SK-N-MC (cell line): ENCODE data around the gene MAGEF1.

Experiments used
- DNase-seq: peaks from one replicate; pipeline ENCODE4 v3.0.0-alpha.2; 2011; ENCODE audit warnings: low read depth, low spot score
- H3K27ac ChIP-seq: fragments of 200-600 bp; sonication (generic); 2 replicates; pipeline ENCODE4 v1.5.1; 2016; ENCODE audit warnings: mixed run types
- H3K36me3 ChIP-seq: fragments of 200-600 bp; sonication (generic); 2 replicates; pipeline ENCODE4 v1.6.1; 2017; ENCODE audit warnings: antibody characterized with exemption, low read length, mixed read lengths; ENCODE audit not compliant: insufficient read depth
- H3K4me3 ChIP-seq: fragments of 200-600 bp; sonication (generic); 2 replicates; pipeline ENCODE4 v1.5.1; 2016
- H3K9ac ChIP-seq: fragments of 200-600 bp; sonication (generic); 2 replicates; pipeline ENCODE4 v1.8.0; 2017; ENCODE audit warnings: mixed run types, mixed read lengths; ENCODE audit not compliant: insufficient read length
- H3K9me3 ChIP-seq: fragments of 200-600 bp; sonication (generic); 2 replicates; pipeline ENCODE4 v1.6.1; 2017; ENCODE audit warnings: low read depth, mild to moderate bottlenecking, antibody characterized with exemption, low read length, moderate library complexity, mixed read lengths
- EZH2 ChIP-seq: fragments of 200-600 bp; sonication (generic); IDR thresholded peaks from one replicate; pipeline ENCODE4 v1.6.1; 2017; ENCODE audit warnings: antibody characterized with exemption
- FOXP2 ChIP-seq: optimal IDR thresholded peaks from 2 replicates; pipeline ENCODE3; 2011; ENCODE audit warnings: mild to moderate bottlenecking, moderate library complexity; ENCODE audit not compliant: insufficient read depth; ENCODE audit errors: extremely low read length, control extremely low read depth
- POLR2AphosphoS5 ChIP-seq: IDR thresholded peaks from 2 replicates; pipeline ENCODE4 v1.6.1; 2012; ENCODE audit warnings: mild to moderate bottlenecking, low read depth, low read length, borderline replicate concordance

MAGEF1 gene

GRCh38 chr3:184682671-184683070 is 29.2 kb downstream of the MAGEF1 start:
- H3K4me3 ChIP-seq = no peak overlapping the region
- TF ChIP-seq FOXP2 = no peak
- TF ChIP-seq POLR2AphosphoS5 = no peak
- no peak for TF ChIP-seq EZH2
- H3K9ac ChIP-seq = no peak overlapping the region
- no peaks in the 10 kb centered on the region for H3K9me3 ChIP-seq
- H3K27ac ChIP-seq = no peak overlapping the region
- DNase-seq = no peak
- no peaks in the 10 kb centered on the region for H3K36me3 ChIP-seq

GRCh38 chr3:184680385-184681345 is 31.2 kb downstream of the MAGEF1 start:
- peak overlapping the region; percentile 53 for H3K27ac ChIP-seq
- H3K9ac ChIP-seq = no peak overlapping the region
- no peaks in the 10 kb centered on the region for H3K9me3 ChIP-seq
- peak overlapping the region; percentile 2; the same call in 1 of the 2 replicates for H3K4me3 ChIP-seq
- peak; percentile 50 for DNase-seq
- H3K36me3 ChIP-seq = no peaks in the 10 kb centered on the region
- TF ChIP-seq FOXP2 = no peak
- no peak for TF ChIP-seq POLR2AphosphoS5
- TF ChIP-seq EZH2 = no peak

DNA sequence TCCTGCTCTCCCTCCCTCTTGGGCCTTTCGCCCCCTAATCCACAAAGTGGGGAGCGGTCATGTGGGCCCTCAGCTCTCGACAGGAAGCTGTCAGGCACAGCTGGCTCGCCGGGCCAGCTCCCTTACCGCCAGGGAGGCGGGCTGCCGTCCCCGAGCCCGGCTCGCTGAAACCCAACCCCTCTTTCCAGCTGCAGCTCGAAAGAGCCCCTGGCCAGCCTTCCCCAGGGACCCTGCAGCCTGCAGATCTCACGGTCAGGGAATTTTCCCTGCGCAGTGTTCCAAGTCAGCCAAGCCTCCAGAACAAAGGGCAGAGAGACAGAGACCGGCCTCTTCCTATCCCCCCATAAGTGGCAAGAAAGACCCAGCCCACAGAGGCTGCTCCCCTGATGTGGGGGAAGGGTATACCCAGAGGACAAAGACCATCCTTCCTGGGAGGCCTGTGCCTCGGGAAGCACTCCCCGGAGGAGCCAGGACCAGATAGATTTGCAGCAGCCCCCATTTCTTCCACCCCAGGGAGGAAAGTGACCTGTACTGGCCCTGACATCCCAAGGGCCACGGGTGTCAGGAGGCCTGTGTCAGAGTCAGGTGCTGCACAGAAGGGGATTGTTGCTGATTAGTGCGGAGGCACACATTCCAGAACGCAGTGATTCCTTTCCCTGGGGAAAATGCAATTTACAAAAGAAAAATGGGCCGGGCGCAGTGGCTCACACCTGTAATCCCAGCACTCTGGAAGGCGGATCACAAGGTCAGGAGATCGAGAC is 32.6 kb downstream of the MAGEF1 start:
- H3K27ac ChIP-seq = no peak overlapping the region
- H3K9me3 ChIP-seq = no peaks in the 10 kb centered on the region
- H3K36me3 ChIP-seq = no peaks in the 10 kb centered on the region
- no peak for DNase-seq
- no peak for TF ChIP-seq EZH2
- no peak for TF ChIP-seq FOXP2
- no peak for TF ChIP-seq POLR2AphosphoS5
- H3K9ac ChIP-seq = no peak overlapping the region
- H3K4me3 ChIP-seq = no peak overlapping the region

- no peak overlapping the region for H3K9ac ChIP-seq
- H3K9me3 ChIP-seq = no peaks in the 10 kb centered on the region
- TF ChIP-seq FOXP2 (no peak), POLR2AphosphoS5 (no peak)
- H3K27ac ChIP-seq = no peak overlapping the region
- H3K4me3 ChIP-seq = no peak overlapping the region
- no peaks in the 10 kb centered on the region for H3K36me3 ChIP-seq
- no peak for DNase-seq
Measured at GRCh38 chr3:184678317-184679055, 33.4 kb downstream of the MAGEF1 start.

- TF ChIP-seq POLR2AphosphoS5 (no peak), EZH2 (no peak), FOXP2 (no peak)
- Histone ChIP-seq H3K9me3 (no peaks in the 10 kb centered on the region), H3K36me3 (no peaks in the 10 kb centered on the region), H3K27ac (no peak overlapping the region), H3K9ac (no peak overlapping the region), H3K4me3 (no peak overlapping the region)
- DNase-seq = no peak
Measured at GRCh38 chr3:184677344-184678316, 34.2 kb downstream of the MAGEF1 start.

DNA sequence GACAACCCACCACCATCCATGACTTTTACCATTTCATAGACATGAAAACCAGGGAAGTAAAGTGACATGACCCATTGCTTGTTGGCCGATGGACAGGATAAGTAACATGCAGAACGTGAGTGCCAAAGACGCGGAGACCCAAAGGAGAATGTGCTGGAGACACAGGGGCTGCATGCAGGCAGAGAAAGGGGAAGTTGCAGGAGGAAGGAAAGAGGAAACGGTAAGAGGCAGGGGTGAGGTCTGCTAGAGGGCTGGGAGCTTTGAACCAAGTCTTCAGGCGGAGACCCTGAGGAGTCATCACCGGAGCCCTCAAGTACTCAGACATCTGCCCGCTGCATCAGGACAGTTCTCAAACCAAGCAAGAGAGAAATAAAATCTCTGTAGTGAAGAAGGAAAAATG is 34.9 kb downstream of the MAGEF1 start:
- Histone ChIP-seq H3K9me3 (no peaks in the 10 kb centered on the region), H3K9ac (no peak overlapping the region), H3K27ac (no peak overlapping the region), H3K4me3 (no peak overlapping the region), H3K36me3 (no peaks in the 10 kb centered on the region)
- TF ChIP-seq FOXP2 (no peak), EZH2 (no peak), POLR2AphosphoS5 (no peak)
- no peak for DNase-seq

DNA sequence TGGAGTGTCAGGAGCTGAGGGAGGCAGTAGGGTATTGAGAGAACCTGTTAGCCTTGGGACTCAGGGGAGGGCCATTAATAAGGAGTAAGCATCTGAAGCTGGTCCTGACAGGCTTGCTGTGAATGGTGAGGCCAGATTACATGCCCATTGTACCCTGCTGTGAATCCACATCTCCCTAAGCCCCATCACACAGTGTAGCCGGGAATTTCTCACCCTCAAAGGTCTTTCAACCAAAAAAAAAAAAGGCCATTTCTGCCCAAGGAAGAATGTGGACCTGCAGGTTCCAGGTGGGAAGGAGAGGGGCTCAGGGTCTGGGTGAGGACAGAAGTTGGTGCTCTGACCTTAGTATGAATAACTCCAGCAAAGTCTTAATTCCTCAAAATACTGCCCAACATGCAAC is 37.2 kb downstream of the MAGEF1 start:
- Histone ChIP-seq H3K9ac (no peak overlapping the region), H3K9me3 (no peaks in the 10 kb centered on the region), H3K36me3 (no peaks in the 10 kb centered on the region), H3K4me3 (no peak overlapping the region), H3K27ac (no peak overlapping the region)
- no peak for TF ChIP-seq POLR2AphosphoS5
- DNase-seq = no peak
